ENCODE data around the gene SARS1. TPM values are rescaled to one million over a fixed set of nuclear protein-coding genes. Genes with fewer than 3 reads are reported as not detected.
A peak's percentile ranks its signal among the peaks of the same experiment; 100 is the strongest.

The SARS1 gene
- total and polyA plus RNA-seq, 2 donors (not counting 1 experiment from before 2014, with no cell fraction given) = 59.1 to 115 TPM

- CTCF ChIA-PET = interaction anchor here (0.6 to 8.8 kb wide), 25 partner anchors 8 to 255 kb away, joined by 3 to 387 read pairs (median 5); partner anchors contain the start of genes ATXN7L2, MYBPHL and SORT1
- DNase-seq (peak; percentile 75), ATAC-seq (ENCODE audit: low read depth) (peak; percentile 92)
- peaks cover 2 to 11% of the 10 kb centered on the region in 2 donors for H3K4me1 ChIP-seq (ENCODE audit: control insufficient read depth in 2 of 2, insufficient read depth in 2 of 2, low read length in 2 of 2)
- peaks cover 6% of the 10 kb centered on the region for H3K4me1 Mint-ChIP-seq
- H3K27me3 ChIP-seq (replicated peaks in 1 of 4; ENCODE audit: control extremely low read depth in 1 of 4, control insufficient read depth in 3 of 4, insufficient read depth in 4 of 4, low read length in 3 of 4) = peaks cover 0 to 4% (median 0%) of the 10 kb centered on the region in 4 experiments
- WGBS (ENCODE audit: insufficient coverage) = 65% methylated on average over 6 of the region's 7 CpGs
- H3K79me2 ChIP-seq (ENCODE audit: control insufficient read depth, insufficient read depth, low read length) = no peaks in the 10 kb centered on the region
- no peaks in the 10 kb centered on the region for H3K9me3 ChIP-seq (ENCODE audit: control extremely low read depth in 1 of 3, control insufficient read depth in 2 of 3, insufficient read depth in 1 of 3, low read length in 2 of 3)
- no peaks in the 10 kb centered on the region for H3K36me3 ChIP-seq (replicated peaks in 1 of 2; ENCODE audit: control extremely low read depth in 1 of 2, control insufficient read depth in 1 of 2, extremely low read depth in 1 of 2, insufficient read depth in 2 of 2, low read length in 1 of 2)
- POLR2A ChIA-PET = interaction anchor here (0.7 to 1.2 kb wide), 2 partner anchors 121 to 122 kb away, joined by 3 to 5 read pairs; no protein-coding TSS in a partner anchor
- H3K4me3 Mint-ChIP-seq = no peak overlapping the region
- H3K27ac ChIP-seq (ENCODE audit: low read length in 2 of 2) = no peak overlapping the region
- no peak overlapping the region for H3K4me3 ChIP-seq (ENCODE audit: control extremely low read depth in 1 of 5, extremely low read depth in 1 of 5, insufficient read depth in 1 of 5, low read depth in 2 of 5, low read length in 4 of 5)
- TF ChIP-seq EZH2 (IDR thresholded peaks at IDR 0.05; ENCODE audit: borderline replicate concordance, insufficient read depth, low read depth, low read length, poor library complexity, severe bottlenecking) = no peak
- peak; percentile 87 for TF ChIP-seq CTCF (IDR thresholded peaks at IDR 0.05)
- H3K9me3 Mint-ChIP-seq (ENCODE audit: insufficient read depth) = no peaks in the 10 kb centered on the region
- no peak overlapping the region for H3K9ac ChIP-seq (ENCODE audit: low read length)
- H2AFZ ChIP-seq (ENCODE audit: insufficient read depth, low read depth, low read length, poor library complexity, severe bottlenecking) = no peak overlapping the region
- H4K20me1 ChIP-seq (ENCODE audit: control insufficient read depth, insufficient read depth, low read length, poor library complexity, severe bottlenecking) = no peaks in the 10 kb centered on the region
- no peak overlapping the region for H3K27ac Mint-ChIP-seq
- no peaks in the 10 kb centered on the region for H3K27me3 Mint-ChIP-seq
- intact Hi-C loops (cut with micrococcal nuclease) = loop anchor here (1.0 kb wide), 1 partner anchor 122 kb away; no protein-coding TSS in a partner anchor
- H3K4me2 ChIP-seq (replicated peaks; ENCODE audit: low read depth, low read length, poor library complexity, severe bottlenecking) = no peak overlapping the region
Measured at GRCh38 chr1:109277434-109278204, 63.9 kb downstream of the SARS1 start.

Data from B cell (primary cell).